GM12878 (cell line): ENCODE data around the gene AURKAIP1. TPM values are rescaled to one million over a fixed set of nuclear protein-coding genes. Genes with fewer than 3 reads are reported as not detected.

Experiments used
- BACH1 ChIP-seq: fragments of 450-650 bp; IDR thresholded peaks from 2 replicates; pipeline ENCODE4 v1.6.1; 2017; ENCODE audit warnings: mild to moderate bottlenecking, borderline replicate concordance
- FOS ChIP-seq: IDR thresholded peaks from 3 replicates; pipeline ENCODE4 v1.6.1; 2011; ENCODE audit warnings: borderline replicate concordance; ENCODE audit not compliant: insufficient read length; ENCODE audit errors: extremely low read depth
- GATAD2B ChIP-seq: fragments of 450-650 bp; conservative IDR thresholded peaks from 2 replicates; pipeline ENCODE4 v1.6.1; 2017; ENCODE audit warnings: low read depth, mild to moderate bottlenecking, moderate library complexity
- MTA3 ChIP-seq: IDR thresholded peaks from 2 replicates; pipeline ENCODE4 v1.6.1; 2012; ENCODE audit warnings: low read length, inconsistent platforms, borderline replicate concordance
- NR2C1 ChIP-seq: fragments of 450-650 bp; IDR thresholded peaks from 2 replicates; pipeline ENCODE4 v1.6.1; 2017; ENCODE audit warnings: antibody characterized with exemption, mild to moderate bottlenecking, moderate library complexity
- RB1 ChIP-seq: fragments of 450-650 bp; formaldehyde crosslinking; IDR thresholded peaks from 2 replicates; pipeline ENCODE4 v1.6.1; 2017; ENCODE audit warnings: mild to moderate bottlenecking, borderline replicate concordance
- RBBP5 ChIP-seq: fragments of 200-600 bp; sonication (generic); conservative IDR thresholded peaks from 2 replicates; pipeline ENCODE4 v1.6.1; 2016
- SIN3A ChIP-seq: IDR thresholded peaks from 2 replicates; pipeline ENCODE4 v1.6.1; 2012; ENCODE audit warnings: low read depth, low read length, improper control_type of control experiment
- SMAD5 ChIP-seq: IDR thresholded peaks from 2 replicates; pipeline ENCODE4 v1.6.1; 2016; ENCODE audit warnings: antibody characterized with exemption, low read depth
- TCF12 ChIP-seq: IDR thresholded peaks from 2 replicates; pipeline ENCODE4 v1.6.1; 2011; ENCODE audit warnings: low read depth, mild to moderate bottlenecking, low read length
- microRNA-seq: library from miRNA; unstranded; fragments of <30 nt; microRNA quantifications from one replicate; pipeline ENCODE4, GENCODE V29; 2018
- polyA plus RNA-seq, 11 experiments: library from polyadenylated mRNA; depleted of rRNA in 4 of 11; unstranded in 6 of 11; stranded (reverse) in 5 of 11; fragments of >200 nt; fragmentation: Nextera tagmentation in 4 of 11; fragmentation: Illumina TruSeq in 1 of 11; extraction: Ambion mirVana in 4 of 11; extraction: Trizol in 1 of 11; gene quantifications; 1 replicate in 1 of 11; 2 replicates in 10 of 11; pipeline versions ENCODE4 v1.2.1 to v1.2.3, GENCODE V29; 2011 to 2016; ENCODE audit warnings: inconsistent platforms in 2 of 11, missing spikeins in 2 of 11, low read depth in 1 of 11
- total RNA-seq, 4 experiments: library from RNA; depleted of rRNA in 3 of 4; stranded (reverse); fragments of >200 nt in 3 of 4; fragmentation: Illumina TruSeq in 1 of 4; extraction: Trizol in 1 of 4; gene quantifications; 2 replicates each; pipeline versions ENCODE4 v1.2.1 to v1.2.3, GENCODE V29; 2013 to 2021
- TF ChIP-seq, protein P1 (sequence below): fragments of 450-650 bp; conservative IDR thresholded peaks from 2 replicates; pipeline ENCODE4 v1.6.1; 2017; ENCODE audit warnings: mild to moderate bottlenecking, moderate library complexity
- TF ChIP-seq, protein P2 (sequence below): IDR thresholded peaks from 2 replicates; pipeline ENCODE4 v1.6.1; 2012; ENCODE audit warnings: low read depth, low read length, improper control_type of control experiment
- TF ChIP-seq, protein P3 (sequence below): fragments of 450-650 bp; IDR thresholded peaks from 2 replicates; pipeline ENCODE4 v1.6.1; 2014; ENCODE audit warnings: mild to moderate bottlenecking

Gene AURKAIP1
- total and polyA plus RNA-seq, 10 of the 15 experiments (the other 5 are each of a cell fraction or from before 2014, with no cell fraction given), result 6.5 to 366 (median 120) TPM

DNA sequence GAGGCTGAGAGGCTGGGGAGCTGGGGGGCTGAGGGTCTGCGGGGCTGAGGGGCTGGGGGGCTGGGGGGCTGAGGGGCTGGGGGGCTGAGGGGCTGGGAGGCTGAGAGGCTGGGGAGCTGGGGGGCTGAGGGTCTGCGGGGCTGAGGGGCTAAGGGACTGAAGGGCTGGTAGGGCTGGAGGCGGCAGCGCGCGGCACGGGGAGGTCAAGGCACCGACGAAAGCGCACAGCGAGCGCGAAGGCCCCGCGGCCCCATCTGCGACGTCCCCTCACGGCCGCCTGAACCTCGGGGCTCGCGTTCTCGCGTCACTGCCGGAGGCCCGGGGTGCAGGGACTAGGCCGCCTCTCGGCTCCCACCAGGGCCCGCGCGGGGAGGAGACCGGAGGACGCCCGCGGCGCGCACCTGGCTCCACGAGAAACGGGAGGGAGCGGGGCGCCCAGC lies 50.9 kb downstream of the AURKAIP1 start (continued):
- TF ChIP-seq, protein P1, sequence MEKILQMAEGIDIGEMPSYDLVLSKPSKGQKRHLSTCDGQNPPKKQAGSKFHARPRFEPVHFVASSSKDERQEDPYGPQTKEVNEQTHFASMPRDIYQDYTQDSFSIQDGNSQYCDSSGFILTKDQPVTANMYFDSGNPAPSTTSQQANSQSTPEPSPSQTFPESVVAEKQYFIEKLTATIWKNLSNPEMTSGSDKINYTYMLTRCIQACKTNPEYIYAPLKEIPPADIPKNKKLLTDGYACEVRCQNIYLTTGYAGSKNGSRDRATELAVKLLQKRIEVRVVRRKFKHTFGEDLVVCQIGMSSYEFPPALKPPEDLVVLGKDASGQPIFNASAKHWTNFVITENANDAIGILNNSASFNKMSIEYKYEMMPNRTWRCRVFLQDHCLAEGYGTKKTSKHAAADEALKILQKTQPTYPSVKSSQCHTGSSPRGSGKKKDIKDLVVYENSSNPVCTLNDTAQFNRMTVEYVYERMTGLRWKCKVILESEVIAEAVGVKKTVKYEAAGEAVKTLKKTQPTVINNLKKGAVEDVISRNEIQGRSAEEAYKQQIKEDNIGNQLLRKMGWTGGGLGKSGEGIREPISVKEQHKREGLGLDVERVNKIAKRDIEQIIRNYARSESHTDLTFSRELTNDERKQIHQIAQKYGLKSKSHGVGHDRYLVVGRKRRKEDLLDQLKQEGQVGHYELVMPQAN, result peak; percentile 21; the same call in 1 of the 2 replicates
- 0 out of 2 replicates have a peak, but pooled peaks have one; percentile 9 for TF ChIP-seq TCF12
- no peak for TF ChIP-seq FOS
- no peak for TF ChIP-seq NR2C1
- TF ChIP-seq RB1, result 0 out of 2 replicates have a peak, but pooled peaks have one; percentile 32
- TF ChIP-seq BACH1, result peak; percentile 24; the same call in 1 of the 2 replicates
- no peak for TF ChIP-seq RBBP5
- TF ChIP-seq MTA3, result no peak
- TF ChIP-seq, protein P2, sequence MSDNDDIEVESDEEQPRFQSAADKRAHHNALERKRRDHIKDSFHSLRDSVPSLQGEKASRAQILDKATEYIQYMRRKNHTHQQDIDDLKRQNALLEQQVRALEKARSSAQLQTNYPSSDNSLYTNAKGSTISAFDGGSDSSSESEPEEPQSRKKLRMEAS, result no peak
- no peak for TF ChIP-seq SIN3A
- peak; percentile 26; the same call in 1 of the 2 replicates for TF ChIP-seq GATAD2B
- TF ChIP-seq SMAD5, result no peak
- TF ChIP-seq, protein P3, sequence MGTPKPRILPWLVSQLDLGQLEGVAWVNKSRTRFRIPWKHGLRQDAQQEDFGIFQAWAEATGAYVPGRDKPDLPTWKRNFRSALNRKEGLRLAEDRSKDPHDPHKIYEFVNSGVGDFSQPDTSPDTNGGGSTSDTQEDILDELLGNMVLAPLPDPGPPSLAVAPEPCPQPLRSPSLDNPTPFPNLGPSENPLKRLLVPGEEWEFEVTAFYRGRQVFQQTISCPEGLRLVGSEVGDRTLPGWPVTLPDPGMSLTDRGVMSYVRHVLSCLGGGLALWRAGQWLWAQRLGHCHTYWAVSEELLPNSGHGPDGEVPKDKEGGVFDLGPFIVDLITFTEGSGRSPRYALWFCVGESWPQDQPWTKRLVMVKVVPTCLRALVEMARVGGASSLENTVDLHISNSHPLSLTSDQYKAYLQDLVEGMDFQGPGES, result no peak

Small RNA genes within 50 kb of the gene (microRNA-seq; reads per million reads assigned to microRNA genes)
- gene MIR6808, result not detected

Other genes with a start within 250 kb of the AURKAIP1 start
Only the 7 nearest of the 26 such genes appear.
- gene CPTP, start 50.4 kb downstream of the AURKAIP1 start, total RNA-seq (2014; rRNA removed), result 16.7 and 21.2 TPM in 2 replicates
- 2.8 and 4.3 TPM in 2 replicates for gene CPTP, start 50.4 kb downstream of the AURKAIP1 start, total RNA-seq (2014; rRNA removed; fragmentation: Illumina TruSeq; extraction: Trizol)
- gene CPTP, start 50.4 kb downstream of the AURKAIP1 start, total RNA-seq (2021), result 19.6 and 20.2 TPM in 2 replicates
- gene CPTP, start 50.4 kb downstream of the AURKAIP1 start, polyA plus RNA-seq (2011; rRNA removed), result 1.7 and 2.9 TPM in 2 replicates
- gene CPTP, start 50.4 kb downstream of the AURKAIP1 start, polyA plus RNA-seq (2014; fragmentation: Illumina TruSeq; extraction: Trizol), result 1.8 TPM in 1 of 2 replicates, not detected in the other
- gene CPTP, start 50.4 kb downstream of the AURKAIP1 start, polyA plus RNA-seq (2014; fragmentation: Nextera tagmentation; extraction: Ambion mirVana), result under 1 TPM; 0.06 to 0.18 TPM
- 15.7 and 19.2 TPM in 2 replicates for gene CPTP, start 50.4 kb downstream of the AURKAIP1 start, polyA plus RNA-seq (2014; rRNA removed)
- 10 to 100 TPM; 17.7 to 24.3 TPM for gene CPTP, start 50.4 kb downstream of the AURKAIP1 start, polyA plus RNA-seq (2016; fragmentation: Nextera tagmentation; extraction: Ambion mirVana)
- gene TAS1R3, start 43.9 kb downstream of the AURKAIP1 start, total RNA-seq (2014; rRNA removed), result 0.05 and 0.06 TPM in 2 replicates
- 0.04 and 0.05 TPM in 2 replicates for gene TAS1R3, start 43.9 kb downstream of the AURKAIP1 start, total RNA-seq (2014; rRNA removed; fragmentation: Illumina TruSeq; extraction: Trizol)
- 0.29 and 0.51 TPM in 2 replicates for gene TAS1R3, start 43.9 kb downstream of the AURKAIP1 start, total RNA-seq (2021)
- gene TAS1R3, start 43.9 kb downstream of the AURKAIP1 start, polyA plus RNA-seq (2011; rRNA removed), result 0.03 and 0.08 TPM in 2 replicates
- not detected in 2 replicates for gene TAS1R3, start 43.9 kb downstream of the AURKAIP1 start, polyA plus RNA-seq (2014; fragmentation: Illumina TruSeq; extraction: Trizol)
- not detected for gene TAS1R3, start 43.9 kb downstream of the AURKAIP1 start, polyA plus RNA-seq (2014; fragmentation: Nextera tagmentation; extraction: Ambion mirVana)
- gene TAS1R3, start 43.9 kb downstream of the AURKAIP1 start, polyA plus RNA-seq (2014; rRNA removed), result 0.19 and 0.41 TPM in 2 replicates
- gene TAS1R3, start 43.9 kb downstream of the AURKAIP1 start, polyA plus RNA-seq (2016; fragmentation: Nextera tagmentation; extraction: Ambion mirVana), result under 1 TPM; 0.08 to 0.38 TPM
- 23.5 and 31.1 TPM in 2 replicates for gene DVL1, start 25.8 kb downstream of the AURKAIP1 start, total RNA-seq (2014; rRNA removed)
- gene DVL1, start 25.8 kb downstream of the AURKAIP1 start, total RNA-seq (2014; rRNA removed; fragmentation: Illumina TruSeq; extraction: Trizol), result 6.1 and 7.5 TPM in 2 replicates
- 29.8 and 30.8 TPM in 2 replicates for gene DVL1, start 25.8 kb downstream of the AURKAIP1 start, total RNA-seq (2021)
- gene DVL1, start 25.8 kb downstream of the AURKAIP1 start, polyA plus RNA-seq (2011; rRNA removed), result 3.6 and 7.3 TPM in 2 replicates
- 0.48 and 1.6 TPM in 2 replicates for gene DVL1, start 25.8 kb downstream of the AURKAIP1 start, polyA plus RNA-seq (2014; fragmentation: Illumina TruSeq; extraction: Trizol)
- gene DVL1, start 25.8 kb downstream of the AURKAIP1 start, polyA plus RNA-seq (2014; fragmentation: Nextera tagmentation; extraction: Ambion mirVana), result under 1 TPM; 0.10 to 0.53 TPM
- 29.6 and 35.6 TPM in 2 replicates for gene DVL1, start 25.8 kb downstream of the AURKAIP1 start, polyA plus RNA-seq (2014; rRNA removed)
- gene DVL1, start 25.8 kb downstream of the AURKAIP1 start, polyA plus RNA-seq (2016; fragmentation: Nextera tagmentation; extraction: Ambion mirVana), result 1 to 10 TPM; 1.3 to 1.9 TPM
- not detected in 2 replicates for gene MXRA8, start 16.7 kb downstream of the AURKAIP1 start, total RNA-seq (2014; rRNA removed)
- gene MXRA8, start 16.7 kb downstream of the AURKAIP1 start, total RNA-seq (2014; rRNA removed; fragmentation: Illumina TruSeq; extraction: Trizol), result not detected in 2 replicates
- 0.29 and 0.54 TPM in 2 replicates for gene MXRA8, start 16.7 kb downstream of the AURKAIP1 start, total RNA-seq (2021)
- 0.11 and 0.20 TPM in 2 replicates for gene MXRA8, start 16.7 kb downstream of the AURKAIP1 start, polyA plus RNA-seq (2011; rRNA removed)
- not detected in 2 replicates for gene MXRA8, start 16.7 kb downstream of the AURKAIP1 start, polyA plus RNA-seq (2014; fragmentation: Illumina TruSeq; extraction: Trizol)
- gene MXRA8, start 16.7 kb downstream of the AURKAIP1 start, polyA plus RNA-seq (2014; fragmentation: Nextera tagmentation; extraction: Ambion mirVana), result not detected
- 0.19 and 0.27 TPM in 2 replicates for gene MXRA8, start 16.7 kb downstream of the AURKAIP1 start, polyA plus RNA-seq (2014; rRNA removed)
- gene MXRA8, start 16.7 kb downstream of the AURKAIP1 start, polyA plus RNA-seq (2016; fragmentation: Nextera tagmentation; extraction: Ambion mirVana), result under 1 TPM in 1 of 2 experiments, not detected in 1; 0.15 TPM
- 102 and 106 TPM in 2 replicates for gene CCNL2, start 24.1 kb upstream of the AURKAIP1 start, total RNA-seq (2014; rRNA removed)
- 42.5 and 43.2 TPM in 2 replicates for gene CCNL2, start 24.1 kb upstream of the AURKAIP1 start, total RNA-seq (2014; rRNA removed; fragmentation: Illumina TruSeq; extraction: Trizol)
- gene CCNL2, start 24.1 kb upstream of the AURKAIP1 start, total RNA-seq (2021), result 83.8 and 101 TPM in 2 replicates
- gene CCNL2, start 24.1 kb upstream of the AURKAIP1 start, polyA plus RNA-seq (2011; rRNA removed), result 112 and 115 TPM in 2 replicates
- gene CCNL2, start 24.1 kb upstream of the AURKAIP1 start, polyA plus RNA-seq (2014; fragmentation: Illumina TruSeq; extraction: Trizol), result 33.7 and 54.3 TPM in 2 replicates
- 1 to 10 TPM; 2.1 to 5.5 TPM for gene CCNL2, start 24.1 kb upstream of the AURKAIP1 start, polyA plus RNA-seq (2014; fragmentation: Nextera tagmentation; extraction: Ambion mirVana)
- 143 and 153 TPM in 2 replicates for gene CCNL2, start 24.1 kb upstream of the AURKAIP1 start, polyA plus RNA-seq (2014; rRNA removed)
- gene CCNL2, start 24.1 kb upstream of the AURKAIP1 start, polyA plus RNA-seq (2016; fragmentation: Nextera tagmentation; extraction: Ambion mirVana), result 100 to 1,000 TPM; 100 to 102 TPM
- 205 and 223 TPM in 2 replicates for gene MRPL20, start 32.1 kb upstream of the AURKAIP1 start, total RNA-seq (2014; rRNA removed)
- 132 and 153 TPM in 2 replicates for gene MRPL20, start 32.1 kb upstream of the AURKAIP1 start, total RNA-seq (2014; rRNA removed; fragmentation: Illumina TruSeq; extraction: Trizol)
- 141 and 149 TPM in 2 replicates for gene MRPL20, start 32.1 kb upstream of the AURKAIP1 start, total RNA-seq (2021)
- gene MRPL20, start 32.1 kb upstream of the AURKAIP1 start, polyA plus RNA-seq (2011; rRNA removed), result 143 and 146 TPM in 2 replicates
- gene MRPL20, start 32.1 kb upstream of the AURKAIP1 start, polyA plus RNA-seq (2014; fragmentation: Illumina TruSeq; extraction: Trizol), result 115 and 129 TPM in 2 replicates
- gene MRPL20, start 32.1 kb upstream of the AURKAIP1 start, polyA plus RNA-seq (2014; fragmentation: Nextera tagmentation; extraction: Ambion mirVana), result 100 to 1,000 TPM; 519 to 525 TPM
- gene MRPL20, start 32.1 kb upstream of the AURKAIP1 start, polyA plus RNA-seq (2014; rRNA removed), result 287 and 301 TPM in 2 replicates
- 100 to 1,000 TPM; 366 to 375 TPM for gene MRPL20, start 32.1 kb upstream of the AURKAIP1 start, polyA plus RNA-seq (2016; fragmentation: Nextera tagmentation; extraction: Ambion mirVana)
- 0.17 and 0.33 TPM in 2 replicates for gene ANKRD65, start 46.1 kb upstream of the AURKAIP1 start, total RNA-seq (2014; rRNA removed)
- gene ANKRD65, start 46.1 kb upstream of the AURKAIP1 start, total RNA-seq (2014; rRNA removed; fragmentation: Illumina TruSeq; extraction: Trizol), result 0.18 and 0.45 TPM in 2 replicates
- gene ANKRD65, start 46.1 kb upstream of the AURKAIP1 start, total RNA-seq (2021), result 0.96 and 1.2 TPM in 2 replicates
- gene ANKRD65, start 46.1 kb upstream of the AURKAIP1 start, polyA plus RNA-seq (2011; rRNA removed), result 0.12 and 0.24 TPM in 2 replicates
- 0.14 and 0.29 TPM in 2 replicates for gene ANKRD65, start 46.1 kb upstream of the AURKAIP1 start, polyA plus RNA-seq (2014; fragmentation: Illumina TruSeq; extraction: Trizol)
- under 1 TPM; 0.05 to 0.15 TPM for gene ANKRD65, start 46.1 kb upstream of the AURKAIP1 start, polyA plus RNA-seq (2014; fragmentation: Nextera tagmentation; extraction: Ambion mirVana)
- gene ANKRD65, start 46.1 kb upstream of the AURKAIP1 start, polyA plus RNA-seq (2014; rRNA removed), result 0.86 and 0.94 TPM in 2 replicates
- 1 to 10 TPM; 1.8 to 2.8 TPM for gene ANKRD65, start 46.1 kb upstream of the AURKAIP1 start, polyA plus RNA-seq (2016; fragmentation: Nextera tagmentation; extraction: Ambion mirVana)